ENCODE measurements around the gene SERAC1. TPM values are rescaled to one million over a fixed set of nuclear protein-coding genes. Genes with fewer than 3 reads are reported as not detected.

SERAC1 gene
- total RNA-seq, 8 experiments from 2014 or later, result 5.5 to 17.3 (median 10.1) TPM

DNA sequence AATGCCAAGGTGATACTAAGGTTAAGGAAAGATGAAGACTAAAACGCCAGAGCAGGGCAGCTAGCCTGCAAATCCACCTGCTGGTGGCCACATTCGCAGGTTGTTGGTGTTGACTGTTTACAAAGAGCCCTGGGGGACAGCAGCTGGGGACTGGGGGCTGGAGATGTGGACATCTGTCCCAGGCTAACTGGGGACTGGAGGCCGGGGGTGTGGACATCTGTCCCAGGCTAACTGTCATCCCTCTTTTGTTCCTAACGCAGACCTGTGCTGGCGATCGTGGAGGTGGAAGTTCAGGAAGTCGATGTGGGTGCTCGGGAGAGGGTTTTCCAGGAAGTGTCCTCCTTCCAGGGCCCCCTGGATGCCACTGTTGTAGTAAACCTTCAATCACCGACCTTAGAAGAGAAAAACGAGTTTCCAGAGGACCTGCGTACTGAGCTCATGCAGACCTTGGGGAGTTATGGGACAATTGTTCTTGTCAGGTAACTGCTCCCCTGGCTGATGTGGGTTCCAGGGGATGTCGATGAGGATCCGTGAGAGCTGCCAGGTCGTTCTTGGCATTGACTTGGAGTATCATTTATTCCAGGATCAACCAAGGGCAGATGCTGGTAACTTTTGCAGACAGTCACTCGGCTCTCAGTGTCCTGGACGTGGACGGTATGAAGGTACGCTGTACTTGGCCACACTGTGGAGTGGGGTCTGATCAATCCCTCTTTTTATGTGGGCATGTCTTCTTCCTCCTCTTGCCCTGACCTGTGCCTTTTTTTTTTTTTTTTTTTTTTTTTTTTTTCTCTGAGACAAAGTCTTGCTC is 87.0 kb downstream of the SERAC1 start:
- H3K4me3 ChIP-seq, result no peak overlapping the region
- ATAC-seq (replicated peaks in 6 of 8), result no peak
- 68 to 97% (median 80%) methylated on average over 2 to 13 of the region's 18 CpGs; no CpG with 5 or more reads in 2 of the 10 experiments for WGBS, 10 experiments
- no peaks in the 10 kb centered on the region for H3K4me1 ChIP-seq (replicated peaks in 1 of 2)
- no peak overlapping the region for H3K27ac ChIP-seq
- in situ Hi-C loops (cut with MboI; ENCODE audit: low pct_unique_long_range_greater_than_20kb in 2 of 9, low sequenced_read_pairs in 9 of 9, unreplicated experiment in 9 of 9), result loop anchor here in 2 of 9 experiments (25.0 kb wide), 2 partner anchors 169 to 319 kb away; no protein-coding TSS in a partner anchor

DNA sequence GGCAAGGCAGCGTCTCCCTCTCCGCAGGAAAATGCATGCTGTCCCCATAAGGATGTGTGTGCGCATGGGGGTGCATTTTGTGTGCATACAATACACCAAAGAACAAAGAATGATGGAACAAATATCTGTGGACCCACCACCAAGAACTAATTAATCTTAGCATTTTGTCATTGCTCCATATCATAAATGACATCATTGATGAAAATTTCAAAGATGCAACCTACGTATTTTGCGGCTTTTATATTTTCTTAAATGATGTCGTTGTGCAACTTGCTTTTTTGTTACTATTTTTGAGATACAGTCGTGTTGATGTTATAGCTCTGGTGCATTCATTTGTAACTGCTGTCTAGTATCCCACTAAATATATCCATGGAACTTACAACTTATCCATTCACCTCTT is 89.7 kb downstream of the SERAC1 start:
- H3K27ac ChIP-seq, result no peak overlapping the region
- no peaks in the 10 kb centered on the region for H3K4me1 ChIP-seq (replicated peaks in 1 of 2)
- 58 to 94% (median 82%) methylated on average over 1 to 7 of the region's 7 CpGs for WGBS, 10 experiments
- H3K4me3 ChIP-seq, result no peak overlapping the region
- ATAC-seq (replicated peaks in 6 of 8), result no peak
- in situ Hi-C loops (cut with MboI; ENCODE audit: low pct_unique_long_range_greater_than_20kb in 2 of 9, low sequenced_read_pairs in 9 of 9, unreplicated experiment in 9 of 9), result loop anchor here in 2 of 9 experiments (25.0 kb wide), 2 partner anchors 166 to 316 kb away; no protein-coding TSS in a partner anchor

DNA sequence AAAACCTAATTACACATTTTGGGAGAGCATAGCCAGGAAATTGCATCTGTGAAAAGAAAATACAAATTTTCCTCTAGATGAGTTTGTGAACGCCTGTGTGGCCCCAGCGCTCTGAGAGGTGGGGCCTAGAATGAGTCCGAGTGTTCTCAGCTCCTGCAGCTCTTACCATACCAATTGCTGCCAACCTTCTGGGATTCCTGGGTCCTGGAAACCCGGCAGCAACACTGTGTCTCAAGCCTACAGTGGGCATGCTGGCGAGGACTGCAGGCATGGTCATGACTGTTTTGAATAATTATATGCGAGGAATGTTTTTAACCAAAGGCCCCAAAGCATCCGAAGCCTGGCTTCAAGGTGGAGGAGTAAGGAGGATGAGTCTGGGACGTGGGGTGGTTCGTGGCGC is 90.4 kb downstream of the SERAC1 start:
- H3K27ac ChIP-seq, result no peak overlapping the region
- ATAC-seq (replicated peaks in 6 of 8), result peak in 4 of 8 experiments; percentile 13 to 85 (median 46)
- WGBS, 10 experiments, result 72 to 100% (median 95%) methylated on average over 1 to 6 of the region's 10 CpGs; no CpG with 5 or more reads in 2 of the 10 experiments
- in situ Hi-C loops (cut with MboI; ENCODE audit: low pct_unique_long_range_greater_than_20kb in 2 of 9, low sequenced_read_pairs in 9 of 9, unreplicated experiment in 9 of 9), result loop anchor here in 2 of 9 experiments (25.0 kb wide), 2 partner anchors 165 to 315 kb away; no protein-coding TSS in a partner anchor
- H3K4me3 ChIP-seq, result no peak overlapping the region
- H3K4me1 ChIP-seq (replicated peaks in 1 of 2), result no peaks in the 10 kb centered on the region

DNA sequence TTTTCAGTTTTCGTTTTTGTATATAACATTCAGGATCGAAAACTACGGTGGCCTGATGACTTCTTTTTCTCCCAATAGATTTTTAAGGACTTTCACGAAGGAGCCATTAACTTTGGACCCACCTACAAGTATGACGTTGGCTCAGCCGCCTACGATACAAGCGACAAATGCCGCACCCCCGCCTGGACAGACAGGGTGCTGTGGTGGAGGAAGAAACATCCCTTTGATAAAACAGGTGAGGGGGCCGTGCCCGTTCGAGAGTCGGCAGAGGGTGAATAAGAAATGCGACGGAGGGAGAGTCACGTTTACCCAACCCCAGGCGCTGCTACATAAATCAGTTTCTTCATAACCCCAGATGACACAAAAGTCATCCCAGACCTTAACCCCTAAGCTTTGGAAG is 91.5 kb downstream of the SERAC1 start:
- no peak for ATAC-seq (replicated peaks in 6 of 8)
- H3K27ac ChIP-seq, result no peak overlapping the region
- peaks cover 0 to 2% of the 10 kb centered on the region in 2 donors for H3K4me1 ChIP-seq (replicated peaks in 1 of 2)
- in situ Hi-C loops (cut with MboI; ENCODE audit: low pct_unique_long_range_greater_than_20kb in 2 of 9, low sequenced_read_pairs in 9 of 9, unreplicated experiment in 9 of 9), result loop anchor here in 2 of 9 experiments (25.0 kb wide), 2 partner anchors 164 to 314 kb away; no protein-coding TSS in a partner anchor
- 60 to 100% (median 91%) methylated on average over 1 to 16 of the region's 18 CpGs for WGBS, 10 experiments
- no peak overlapping the region for H3K4me3 ChIP-seq

DNA sequence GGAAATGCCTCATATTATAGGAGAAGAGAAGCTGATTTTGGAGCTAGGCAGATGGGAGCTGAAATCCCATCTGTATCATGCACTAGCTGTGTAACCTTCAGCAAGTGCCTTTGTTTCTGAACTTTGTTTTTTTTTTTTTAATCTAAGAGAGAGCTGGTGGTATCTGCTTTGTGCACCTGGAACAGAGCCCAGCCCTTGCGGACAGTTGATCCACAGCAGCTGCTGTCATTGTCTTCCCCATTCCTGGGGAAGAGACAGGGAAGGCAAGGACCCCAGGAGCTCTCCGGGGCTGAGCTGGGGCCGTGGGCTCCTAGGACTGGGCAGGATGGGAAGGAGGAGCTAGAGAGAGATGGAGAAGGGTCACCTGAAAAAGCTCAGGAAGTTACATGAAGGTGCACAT is 94.3 kb downstream of the SERAC1 start:
- ATAC-seq (replicated peaks in 6 of 8), result no peak
- Histone ChIP-seq H3K27ac (no peak overlapping the region), H3K4me3 (no peak overlapping the region), H3K4me1 (replicated peaks in 1 of 2) (peaks cover 0 to 2% of the 10 kb centered on the region in 2 donors)
- in situ Hi-C loops (cut with MboI; ENCODE audit: low pct_unique_long_range_greater_than_20kb in 2 of 9, low sequenced_read_pairs in 9 of 9, unreplicated experiment in 9 of 9), result loop anchor here in 1 of 9 experiments (25.0 kb wide), 1 partner anchor 761 kb away; the partner anchor contains the start of gene TMEM242
- 40 to 100% (median 100%) methylated on average over 1 to 3 of the region's 3 CpGs; no CpG with 5 or more reads in 3 of the 10 experiments for WGBS, 10 experiments

DNA sequence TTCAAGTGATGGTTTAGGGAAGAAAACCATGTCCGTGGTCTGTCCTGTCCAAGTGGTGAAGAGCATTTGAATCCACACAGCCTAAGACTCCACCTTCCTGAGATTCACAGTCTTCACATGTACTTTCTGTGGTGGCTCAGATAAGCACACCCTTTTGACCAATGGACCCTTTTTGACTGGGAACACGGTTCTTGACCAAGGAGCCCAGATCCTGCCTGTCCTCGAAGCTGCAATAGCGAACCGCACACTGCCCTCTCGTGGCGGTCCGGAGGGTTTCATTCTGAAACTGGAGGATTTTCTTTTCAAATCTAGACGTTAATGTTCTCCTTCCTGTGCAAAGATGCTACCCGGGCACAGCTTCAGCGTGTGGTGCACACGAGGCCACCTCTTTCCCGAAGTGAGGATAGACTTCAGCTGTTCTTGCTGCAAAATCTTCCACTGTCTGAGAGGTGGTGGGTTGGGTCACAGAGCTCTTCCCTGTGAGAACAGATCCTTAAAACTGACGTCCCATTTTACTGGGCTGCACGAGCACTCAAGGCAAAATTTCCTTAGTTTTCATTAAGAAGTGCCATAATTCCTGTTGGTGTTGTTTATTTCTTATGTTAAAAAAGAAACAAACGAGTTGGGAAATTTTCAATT is 95.9 kb downstream of the SERAC1 start:
- H3K4me1 ChIP-seq (replicated peaks in 1 of 2), result peaks cover 0 to 2% of the 10 kb centered on the region in 2 donors
- no peak overlapping the region for H3K4me3 ChIP-seq
- H3K27ac ChIP-seq, result no peak overlapping the region
- WGBS, 10 experiments, result 0 to 40% (median 19%) methylated on average over 1 to 11 of the region's 16 CpGs; no CpG with 5 or more reads in 1 of the 10 experiments
- ATAC-seq (replicated peaks in 6 of 8), result peak; percentile 66 to 87 (median 82)
- in situ Hi-C loops (cut with MboI; ENCODE audit: low pct_unique_long_range_greater_than_20kb in 2 of 9, low sequenced_read_pairs in 9 of 9, unreplicated experiment in 9 of 9), result loop anchor here in 1 of 9 experiments (25.0 kb wide), 1 partner anchor 760 kb away; the partner anchor contains the start of gene TMEM242

DNA sequence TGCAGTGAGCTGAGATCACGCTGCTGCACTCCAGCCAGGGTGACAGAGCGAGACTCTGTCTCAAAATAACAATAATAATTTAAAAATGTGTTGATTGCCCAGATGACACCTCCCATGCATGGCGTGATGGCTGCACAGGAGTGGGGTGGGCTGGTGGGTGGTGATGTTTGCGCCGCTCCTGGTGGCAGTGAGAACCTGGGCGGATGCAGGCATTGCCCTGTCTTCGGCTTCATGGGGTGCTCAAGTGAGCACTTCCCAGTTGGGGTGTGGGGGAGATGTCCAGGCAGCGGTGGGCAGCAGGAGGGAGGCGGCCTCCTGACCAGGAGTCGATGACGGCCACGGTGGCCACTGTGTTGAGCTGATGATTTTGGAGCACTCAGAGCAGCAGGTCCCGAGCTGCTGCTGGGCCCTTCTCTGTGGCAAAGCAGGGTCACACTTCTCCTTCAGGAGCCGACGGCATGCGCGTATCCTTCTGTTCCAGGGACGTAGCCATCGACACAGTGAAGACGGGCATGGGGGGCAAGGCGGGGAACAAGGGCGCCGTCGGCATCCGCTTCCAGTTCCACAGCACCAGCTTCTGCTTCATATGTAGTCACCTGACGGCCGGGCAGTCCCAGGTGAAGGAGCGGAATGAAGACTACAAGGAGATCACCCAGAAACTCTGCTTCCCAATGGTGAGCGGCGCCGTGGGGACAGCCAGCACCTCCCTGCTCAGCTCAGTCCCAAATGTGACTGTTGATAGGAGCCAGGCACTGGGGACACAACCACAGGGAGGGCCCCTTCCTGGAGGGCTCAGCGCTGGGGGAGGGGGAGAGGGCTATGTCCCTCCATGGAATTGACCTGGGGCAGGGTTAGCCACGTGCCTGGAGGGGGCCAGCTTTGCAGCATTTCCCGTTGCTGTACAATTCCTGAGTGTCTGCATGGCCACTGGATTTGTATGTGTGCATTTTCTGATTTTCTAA is 96.7 kb downstream of the SERAC1 start:
- WGBS, 10 experiments, result 86 to 100% (median 96%) methylated on average over 1 to 12 of the region's 34 CpGs; no CpG with 5 or more reads in 3 of the 10 experiments
- peak in 4 of 8 experiments; percentile 20 to 49 (median 28) for ATAC-seq (replicated peaks in 6 of 8)
- Histone ChIP-seq H3K4me3 (no peak overlapping the region), H3K4me1 (replicated peaks in 1 of 2) (peaks cover 0 to 2% of the 10 kb centered on the region in 2 donors), H3K27ac (no peak overlapping the region)
- in situ Hi-C loops (cut with MboI; ENCODE audit: low pct_unique_long_range_greater_than_20kb in 2 of 9, low sequenced_read_pairs in 9 of 9, unreplicated experiment in 9 of 9), result loop anchor here in 1 of 9 experiments (25.0 kb wide), 1 partner anchor 759 kb away; the partner anchor contains the start of gene TMEM242

DNA sequence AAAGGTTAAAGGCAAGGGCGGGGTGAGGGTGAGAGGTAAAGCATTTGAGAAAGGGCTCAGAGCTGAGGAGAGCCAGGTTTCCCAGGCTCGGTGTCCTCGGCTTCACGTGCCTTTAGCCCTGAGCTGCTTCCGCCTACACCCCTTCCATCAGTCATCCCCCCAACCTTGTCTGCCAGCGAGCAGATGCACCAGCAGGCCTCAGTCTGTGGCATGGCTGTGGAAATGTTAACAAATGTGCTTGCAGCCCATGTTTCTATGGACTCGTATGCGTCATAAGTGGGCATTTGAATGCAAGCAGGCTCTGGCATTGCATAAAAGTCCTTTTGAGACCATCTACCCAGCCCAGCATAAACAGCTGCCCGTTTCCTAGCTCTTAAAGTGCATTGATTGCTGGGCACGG is 97.5 kb downstream of the SERAC1 start:
- H3K27ac ChIP-seq, result no peak overlapping the region
- peaks cover 0 to 2% of the 10 kb centered on the region in 2 donors for H3K4me1 ChIP-seq (replicated peaks in 1 of 2)
- H3K4me3 ChIP-seq, result no peak overlapping the region
- 50 to 100% (median 84%) methylated on average over 1 to 7 of the region's 10 CpGs; no CpG with 5 or more reads in 3 of the 10 experiments for WGBS, 10 experiments
- in situ Hi-C loops (cut with MboI; ENCODE audit: low pct_unique_long_range_greater_than_20kb in 2 of 9, low sequenced_read_pairs in 9 of 9, unreplicated experiment in 9 of 9), result loop anchor here in 1 of 9 experiments (25.0 kb wide), 1 partner anchor 758 kb away; the partner anchor contains the start of gene TMEM242
- ATAC-seq (replicated peaks in 6 of 8), result no peak

DNA sequence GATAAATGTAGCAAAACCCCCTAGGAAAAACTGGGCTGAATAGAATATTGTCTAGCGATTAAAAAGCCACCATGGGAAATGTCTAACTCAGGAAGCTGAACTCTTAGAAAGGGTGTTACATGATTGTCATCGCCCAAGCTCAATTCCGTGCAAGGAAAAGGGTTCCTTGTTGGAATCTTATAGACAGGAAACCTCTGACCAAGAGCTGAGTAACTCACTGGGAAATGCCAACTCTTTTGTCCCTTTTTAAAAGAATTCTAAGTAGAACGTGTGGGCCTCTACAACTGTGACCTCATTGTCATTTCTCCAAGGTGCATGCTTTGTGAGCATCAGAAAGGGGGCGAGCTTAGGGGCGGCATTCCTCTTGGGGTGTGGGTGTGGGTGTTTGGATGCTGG is 98.3 kb downstream of the SERAC1 start:
- in situ Hi-C loops (cut with MboI; ENCODE audit: low pct_unique_long_range_greater_than_20kb in 2 of 9, low sequenced_read_pairs in 9 of 9, unreplicated experiment in 9 of 9), result loop anchor here in 1 of 9 experiments (25.0 kb wide), 1 partner anchor 757 kb away; the partner anchor contains the start of gene TMEM242
- WGBS, 10 experiments, result 49 to 100% (median 78%) methylated on average over 1 to 5 of the region's 6 CpGs; no CpG with 5 or more reads in 2 of the 10 experiments
- H3K4me3 ChIP-seq, result no peak overlapping the region
- no peak overlapping the region for H3K27ac ChIP-seq
- H3K4me1 ChIP-seq (replicated peaks in 1 of 2), result peaks cover 0 to 2% of the 10 kb centered on the region in 2 donors
- no peak for ATAC-seq (replicated peaks in 6 of 8)

DNA sequence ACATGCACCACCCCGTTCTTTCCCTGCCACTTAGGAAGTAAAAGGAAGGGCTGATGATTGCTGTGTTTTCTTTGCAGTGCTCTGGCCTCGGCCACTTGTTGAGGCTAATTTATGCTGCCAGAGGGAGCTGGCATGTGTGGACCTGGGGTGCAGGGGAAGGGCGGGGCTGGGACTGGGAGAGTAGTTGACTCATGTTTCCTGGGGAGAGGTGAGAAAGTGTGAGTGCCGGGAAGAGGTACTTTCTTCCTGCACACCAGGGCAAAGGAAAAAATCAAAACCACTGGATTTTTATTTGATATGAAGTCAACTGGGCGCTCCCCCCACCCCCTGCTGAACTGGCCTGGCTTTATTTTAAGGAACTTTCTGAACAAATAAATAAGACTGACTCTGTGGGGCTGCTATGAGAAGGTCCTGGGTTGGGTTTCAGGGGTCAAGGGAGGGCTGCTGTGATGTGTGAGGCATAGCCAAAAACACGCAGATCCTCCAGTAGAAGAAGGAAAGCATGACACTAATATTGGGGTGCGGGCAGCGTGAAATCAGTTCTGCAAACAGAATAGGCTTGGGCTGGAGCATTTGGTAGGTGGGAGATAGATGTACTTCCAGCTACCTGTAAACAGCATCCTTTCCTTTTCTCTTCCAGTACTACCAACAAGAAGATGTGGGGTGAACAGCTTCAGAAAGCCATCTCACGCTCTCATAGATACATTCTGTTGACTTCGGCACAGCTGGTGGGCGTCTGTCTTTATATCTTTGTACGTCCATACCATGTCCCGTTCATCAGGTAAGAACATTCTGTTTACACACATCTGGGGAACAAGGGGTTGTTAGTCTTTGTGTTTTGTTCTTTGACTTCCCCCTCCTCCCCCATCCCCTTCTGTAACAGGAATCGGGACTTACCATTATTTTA is 98.9 kb downstream of the SERAC1 start:
- H3K4me3 ChIP-seq, result no peak overlapping the region
- H3K27ac ChIP-seq, result no peak overlapping the region
- WGBS, 10 experiments, result 78 to 100% (median 92%) methylated on average over 1 to 9 of the region's 14 CpGs; no CpG with 5 or more reads in 1 of the 10 experiments
- H3K4me1 ChIP-seq (replicated peaks in 1 of 2), result peaks cover 0 to 2% of the 10 kb centered on the region in 2 donors
- in situ Hi-C loops (cut with MboI; ENCODE audit: low pct_unique_long_range_greater_than_20kb in 2 of 9, low sequenced_read_pairs in 9 of 9, unreplicated experiment in 9 of 9), result loop anchor here in 1 of 9 experiments (25.0 kb wide), 1 partner anchor 757 kb away; the partner anchor contains the start of gene TMEM242
- peak in 3 of 8 experiments; percentile 59 to 88 (median 84) for ATAC-seq (replicated peaks in 6 of 8)

Data from motor neuron (in vitro differentiated cells).